HG03565 (cell line): ENCODE measurements around the gene PIH1D1.
A peak's percentile ranks its signal among the peaks of the same experiment; 100 is the strongest.
"Not testable (repeated sequence)": the region's sequence is repeated elsewhere in the genome, so short reads cannot be mapped to it uniquely, and the experiment has no call there.

ENCODE experiments used
- ATAC-seq: cut with Tn5 transposase; IDR thresholded peaks from one replicate; pipeline ENCODE4 v1.9.1; 2021; ENCODE audit warnings: mild to moderate bottlenecking, moderate library complexity; ENCODE audit not compliant: unreplicated experiment

PIH1D1 gene

GRCh38 chr19:49481020-49481683 lies 29.5 kb upstream of the PIH1D1 start:
- no peak for ATAC-seq

GRCh38 chr19:49479975-49480628 lies 28.5 kb upstream of the PIH1D1 start:
- no peak for ATAC-seq

- ATAC-seq, result no peak
Measured at GRCh38 chr19:49475995-49476880, 24.6 kb upstream of the PIH1D1 start.

- no peak for ATAC-seq
Measured at GRCh38 chr19:49475191-49475917, 23.7 kb upstream of the PIH1D1 start.

GRCh38 chr19:49474542-49474924 lies 22.9 kb upstream of the PIH1D1 start:
- no peak for ATAC-seq

GRCh38 chr19:49473868-49474541 lies 22.4 kb upstream of the PIH1D1 start, which contains the start of gene FLT3LG:
FLT3LG (plus strand) TSS chr19:49474215; CDS start chr19:49474640, 425 bp downstream.
- peak; percentile 41 for ATAC-seq

- ATAC-seq, result not testable (repeated sequence)
Measured at GRCh38 chr19:49473501-49473867, 21.9 kb upstream of the PIH1D1 start.

- no peak for ATAC-seq
Measured at GRCh38 chr19:49472936-49473335, 21.3 kb upstream of the PIH1D1 start.

- no peak for ATAC-seq
Measured at GRCh38 chr19:49470615-49470978, 19.0 kb upstream of the PIH1D1 start.

- ATAC-seq, result peak; percentile 42
Measured at GRCh38 chr19:49469828-49470614, 18.4 kb upstream of the PIH1D1 start.

- ATAC-seq, result no peak
Measured at GRCh38 chr19:49468746-49469447, 17.3 kb upstream of the PIH1D1 start.

- no peak for ATAC-seq
Measured at GRCh38 chr19:49468199-49468598, 16.6 kb upstream of the PIH1D1 start.

GRCh38 chr19:49465371-49465770 lies 13.8 kb upstream of the PIH1D1 start:
- ATAC-seq, result no peak

GRCh38 chr19:49463960-49464740 lies 12.5 kb upstream of the PIH1D1 start:
- no peak for ATAC-seq

- no peak for ATAC-seq
Measured at GRCh38 chr19:49462492-49462891, 10.9 kb upstream of the PIH1D1 start.

- ATAC-seq, result no peak
Measured at GRCh38 chr19:49461656-49462055, 10.0 kb upstream of the PIH1D1 start.

- ATAC-seq, result not testable (repeated sequence)
Measured at GRCh38 chr19:49461130-49461529, 9.5 kb upstream of the PIH1D1 start.

GRCh38 chr19:49459388-49459787 lies 7.8 kb upstream of the PIH1D1 start:
- no peak for ATAC-seq
